ENCODE data around the gene KCNIP4.

KCNIP4 gene

DNA sequence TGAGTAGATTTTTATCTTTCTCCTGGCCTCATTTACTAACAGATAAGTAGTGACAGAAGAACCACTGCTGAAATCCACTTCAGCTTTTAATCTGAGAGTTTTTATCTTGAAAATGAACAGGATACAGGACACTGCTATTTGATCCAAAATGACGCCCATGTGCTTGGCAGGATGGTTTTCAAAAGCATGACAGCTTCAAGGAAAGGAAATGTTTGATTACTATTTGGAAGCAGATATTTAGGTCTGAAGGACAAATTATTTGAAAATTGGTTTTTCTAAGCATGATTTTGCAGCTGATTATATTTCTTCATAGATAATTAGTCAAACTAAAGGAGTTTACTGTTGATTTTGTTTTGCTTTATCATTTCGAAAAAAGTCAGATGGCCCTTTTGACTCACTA, 1237.2 kb downstream of the KCNIP4 start:
- no peak overlapping the region for H3K4me3 ChIP-seq (ENCODE audit: low read depth, low read length)
- DNase-seq (ENCODE audit: low read depth) = no peak
- TF ChIP-seq, protein P1, sequence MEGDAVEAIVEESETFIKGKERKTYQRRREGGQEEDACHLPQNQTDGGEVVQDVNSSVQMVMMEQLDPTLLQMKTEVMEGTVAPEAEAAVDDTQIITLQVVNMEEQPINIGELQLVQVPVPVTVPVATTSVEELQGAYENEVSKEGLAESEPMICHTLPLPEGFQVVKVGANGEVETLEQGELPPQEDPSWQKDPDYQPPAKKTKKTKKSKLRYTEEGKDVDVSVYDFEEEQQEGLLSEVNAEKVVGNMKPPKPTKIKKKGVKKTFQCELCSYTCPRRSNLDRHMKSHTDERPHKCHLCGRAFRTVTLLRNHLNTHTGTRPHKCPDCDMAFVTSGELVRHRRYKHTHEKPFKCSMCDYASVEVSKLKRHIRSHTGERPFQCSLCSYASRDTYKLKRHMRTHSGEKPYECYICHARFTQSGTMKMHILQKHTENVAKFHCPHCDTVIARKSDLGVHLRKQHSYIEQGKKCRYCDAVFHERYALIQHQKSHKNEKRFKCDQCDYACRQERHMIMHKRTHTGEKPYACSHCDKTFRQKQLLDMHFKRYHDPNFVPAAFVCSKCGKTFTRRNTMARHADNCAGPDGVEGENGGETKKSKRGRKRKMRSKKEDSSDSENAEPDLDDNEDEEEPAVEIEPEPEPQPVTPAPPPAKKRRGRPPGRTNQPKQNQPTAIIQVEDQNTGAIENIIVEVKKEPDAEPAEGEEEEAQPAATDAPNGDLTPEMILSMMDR (conservative IDR thresholded peaks at IDR 0.05; ENCODE audit: low read depth, low read length) = no peak

GRCh38 chr4:20700007-20700761, 1248.4 kb downstream of the KCNIP4 start, which contains the start of gene PACRGL:
Gene PACRGL, plus strand, starts transcription at chr4:20700458. Its CDS starts 4,024 bp downstream, at chr4:20704482.
- peak within 1 kb of the TSS; percentile 70 for H3K4me3 ChIP-seq (ENCODE audit: low read depth, low read length)
- TF ChIP-seq, protein P1 (conservative IDR thresholded peaks at IDR 0.05; ENCODE audit: low read depth, low read length) = no peak
- peak; percentile 94 for DNase-seq (ENCODE audit: low read depth)

- TF ChIP-seq, protein P1 (conservative IDR thresholded peaks at IDR 0.05; ENCODE audit: low read depth, low read length) = no peak
- H3K4me3 ChIP-seq (ENCODE audit: low read depth, low read length) = no peak overlapping the region
- no peak for DNase-seq (ENCODE audit: low read depth)
These were observed 1249.8 kb downstream of the KCNIP4 start for GRCh38 chr4:20698820-20699219.

DNA sequence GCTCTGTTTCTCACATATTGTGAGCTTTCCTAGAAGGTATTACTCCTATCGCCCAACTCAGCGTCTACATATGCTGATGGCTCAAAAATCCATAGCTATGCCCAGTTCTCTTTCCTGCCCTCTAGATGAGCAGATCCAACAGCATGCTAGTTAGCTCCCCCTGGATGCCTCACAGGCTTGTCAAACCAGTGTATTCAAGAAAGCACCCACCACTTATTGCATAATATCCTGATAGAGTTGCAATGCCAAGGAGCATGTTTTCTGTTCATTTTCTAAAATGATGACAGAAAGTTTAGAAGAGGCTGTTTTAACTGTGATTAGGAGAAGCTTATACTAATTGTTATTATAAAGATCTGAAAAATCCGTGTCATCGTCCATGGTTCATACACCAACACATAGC, 1250.2 kb downstream of the KCNIP4 start:
- DNase-seq (ENCODE audit: low read depth) = peak; percentile 28
- TF ChIP-seq, protein P1 (conservative IDR thresholded peaks at IDR 0.05; ENCODE audit: low read depth, low read length) = no peak
- no peak overlapping the region for H3K4me3 ChIP-seq (ENCODE audit: low read depth, low read length)

DNA sequence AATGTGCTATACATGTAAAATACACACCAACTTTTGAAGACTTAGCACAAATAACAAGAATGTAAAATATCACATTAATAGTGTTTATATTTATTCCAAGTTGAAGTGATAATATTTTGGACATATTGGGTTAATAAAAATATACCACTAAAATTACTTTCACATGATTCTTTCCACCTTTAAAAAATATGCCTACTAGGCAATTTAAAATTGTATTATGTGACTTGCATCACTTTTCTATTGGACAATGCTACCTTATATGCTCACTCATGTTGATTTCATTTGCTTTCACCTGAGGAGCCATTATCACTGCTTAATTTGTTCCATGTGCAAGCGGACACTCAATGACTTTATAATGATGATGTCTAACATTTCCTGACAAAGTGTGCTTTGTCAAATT, 1251.8 kb downstream of the KCNIP4 start:
- DNase-seq (ENCODE audit: low read depth) = no peak
- TF ChIP-seq, protein P1 (conservative IDR thresholded peaks at IDR 0.05; ENCODE audit: low read depth, low read length) = no peak
- H3K4me3 ChIP-seq (ENCODE audit: low read depth, low read length) = no peak overlapping the region

DNA sequence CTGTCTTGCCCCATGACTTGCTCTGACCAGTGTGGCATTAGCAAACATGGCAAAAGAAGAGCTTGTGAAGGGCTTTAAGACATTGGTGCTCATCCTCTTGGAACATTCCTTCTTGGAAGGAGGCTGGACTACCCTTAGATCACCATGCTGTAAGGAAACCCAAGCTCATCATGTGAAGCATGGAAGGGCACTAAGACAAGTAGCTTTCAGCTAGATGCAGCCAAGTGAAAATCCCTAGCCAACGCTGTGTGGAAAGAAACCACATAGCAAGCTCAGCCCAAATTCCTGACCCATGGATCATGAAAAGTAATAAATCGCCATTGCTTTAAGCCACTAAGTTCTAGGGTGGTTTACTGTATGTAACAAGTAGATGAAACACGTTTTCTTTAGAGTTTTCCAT, 1260.7 kb downstream of the KCNIP4 start:
- peak; percentile 50 for DNase-seq (ENCODE audit: low read depth)
- no peak overlapping the region for H3K4me3 ChIP-seq (ENCODE audit: low read depth, low read length)
- TF ChIP-seq, protein P1 (conservative IDR thresholded peaks at IDR 0.05; ENCODE audit: low read depth, low read length) = no peak

All from choroid plexus epithelial cell (primary cell).